SK-N-SH treated with all-trans-retinoic acid at 6 μM for 48 hours (cell line): ENCODE data around the gene CHM.

Experiments used
- ATAC-seq: fragments of 200-7000 bp; cut with Tn5 transposase; 3 replicates; pipeline ENCODE4 v1.9.1; 2020; ENCODE audit warnings: mild to moderate bottlenecking, moderate library complexity
- ARNTL ChIP-seq: fragments of 450-650 bp; formaldehyde crosslinking; IDR thresholded peaks from 2 replicates; pipeline ENCODE4 v1.5.0; 2020; ENCODE audit warnings: low read depth, mild to moderate bottlenecking, moderate library complexity, borderline replicate concordance
- BACH2 ChIP-seq: fragments of 250-450 bp; sonication (Bioruptor Pico); IDR thresholded peaks from 2 replicates; pipeline ENCODE4 v1.9.0; 2021; ENCODE audit warnings: mild to moderate bottlenecking, borderline replicate concordance
- CSDC2 ChIP-seq: fragments of 250-450 bp; sonication (Bioruptor Pico); IDR thresholded peaks from 2 replicates; pipeline ENCODE4 v1.5.0; 2020; ENCODE audit warnings: mild to moderate bottlenecking, moderate library complexity
- ESRRG ChIP-seq: fragments of 250-450 bp; sonication (Bioruptor Pico); IDR thresholded peaks from 2 replicates; pipeline ENCODE4 v1.6.1; 2021; ENCODE audit warnings: mild to moderate bottlenecking
- GLIS3 ChIP-seq: fragments of 250-450 bp; sonication (Bioruptor Pico); IDR thresholded peaks from 2 replicates; pipeline ENCODE4 v1.5.0; 2020; ENCODE audit warnings: mild to moderate bottlenecking, moderate library complexity
- OSR1 ChIP-seq: fragments of 250-450 bp; sonication (Bioruptor Pico); IDR thresholded peaks from 2 replicates; pipeline ENCODE4 v1.8.0; 2022; ENCODE audit warnings: moderate library complexity, mild to moderate bottlenecking, inconsistent platforms
- PATZ1 ChIP-seq: fragments of 250-450 bp; sonication (Bioruptor Pico); IDR thresholded peaks from 2 replicates; pipeline ENCODE4 v1.8.0; 2020; ENCODE audit warnings: mild to moderate bottlenecking, moderate library complexity, borderline replicate concordance
- POU6F1 ChIP-seq: fragments of 250-450 bp; sonication (Bioruptor Pico); IDR thresholded peaks from 2 replicates; pipeline ENCODE4 v1.8.0; 2021; ENCODE audit warnings: low read depth, mild to moderate bottlenecking, moderate library complexity, borderline replicate concordance
- PPARA ChIP-seq: fragments of 250-450 bp; sonication (Bioruptor Pico); IDR thresholded peaks from 2 replicates; pipeline ENCODE4 v1.5.0; 2020; ENCODE audit warnings: mild to moderate bottlenecking, borderline replicate concordance
- RARB ChIP-seq: fragments of 250-450 bp; sonication (Bioruptor Pico); IDR thresholded peaks from 2 replicates; pipeline ENCODE4 v1.8.0; 2021; ENCODE audit warnings: mild to moderate bottlenecking, moderate library complexity
- SNAI2 ChIP-seq: fragments of 250-450 bp; sonication (Bioruptor Pico); IDR thresholded peaks from 2 replicates; pipeline ENCODE4 v1.5.0; 2020; ENCODE audit warnings: mild to moderate bottlenecking, moderate library complexity
- TCF4 ChIP-seq: fragments of 250-450 bp; sonication (Bioruptor Pico); IDR thresholded peaks from 2 replicates; pipeline ENCODE4 v1.8.0; 2021; ENCODE audit warnings: mild to moderate bottlenecking, moderate library complexity, borderline replicate concordance
- TOX ChIP-seq: fragments of 250-450 bp; sonication (Bioruptor Pico); IDR thresholded peaks from 2 replicates; pipeline ENCODE4 v1.8.0; 2021; ENCODE audit warnings: mild to moderate bottlenecking, moderate library complexity, borderline replicate concordance
- ZC3H10 ChIP-seq: fragments of 250-450 bp; sonication (Bioruptor Pico); IDR thresholded peaks from 2 replicates; pipeline ENCODE4 v1.5.1; 2021; ENCODE audit warnings: mild to moderate bottlenecking, moderate library complexity
- ZFP3 ChIP-seq: fragments of 250-450 bp; sonication (Bioruptor Pico); IDR thresholded peaks from 2 replicates; pipeline ENCODE4 v1.5.0; 2020; ENCODE audit warnings: mild to moderate bottlenecking, moderate library complexity
- ZFP30 ChIP-seq: fragments of 450-650 bp; formaldehyde crosslinking; IDR thresholded peaks from 2 replicates; pipeline ENCODE4 v1.5.0; 2022; ENCODE audit warnings: mild to moderate bottlenecking, moderate library complexity
- ZNF565 ChIP-seq: fragments of 450-650 bp; formaldehyde crosslinking; conservative IDR thresholded peaks from 2 replicates; pipeline ENCODE4 v1.5.0; 2020; ENCODE audit warnings: low read depth, mild to moderate bottlenecking, moderate library complexity
- ZNF70 ChIP-seq: fragments of 450-650 bp; formaldehyde crosslinking; IDR thresholded peaks from 2 replicates; pipeline ENCODE4 v1.5.0; 2020; ENCODE audit warnings: mild to moderate bottlenecking, moderate library complexity
- ZNF8 ChIP-seq: fragments of 450-650 bp; formaldehyde crosslinking; IDR thresholded peaks from 2 replicates; pipeline ENCODE4 v1.5.0; 2020; ENCODE audit warnings: mild to moderate bottlenecking, moderate library complexity
- TF ChIP-seq, protein P1 (sequence below): fragments of 250-450 bp; sonication (Bioruptor Pico); IDR thresholded peaks from 2 replicates; pipeline ENCODE4 v1.5.0; 2020; ENCODE audit warnings: mild to moderate bottlenecking, moderate library complexity
- TF ChIP-seq, protein P2 (sequence below): fragments of 250-450 bp; sonication (Bioruptor Pico); IDR thresholded peaks from 2 replicates; pipeline ENCODE4 v1.5.1; 2020; ENCODE audit warnings: low read depth, mild to moderate bottlenecking, moderate library complexity
- TF ChIP-seq, protein P3 (sequence below): fragments of 250-450 bp; sonication (Bioruptor Pico); IDR thresholded peaks from 2 replicates; pipeline ENCODE4 v1.5.1; 2021; ENCODE audit warnings: mild to moderate bottlenecking, moderate library complexity

The CHM gene

GRCh38 chrX:85964744-85965143, 82.6 kb downstream of the CHM start (continued):
- TF ChIP-seq OSR1 (CRISPR knock-in tag) (no peak), ZNF565 (no peak)
- TF ChIP-seq, all 23 proteins: peak for 0

GRCh38 chrX:85963736-85964135, 83.6 kb downstream of the CHM start:
- ATAC-seq: peak; percentile 94
- TF ChIP-seq BACH2 (CRISPR knock-in tag): no peak
- no peak for TF ChIP-seq TOX (CRISPR knock-in tag)
- no peak for TF ChIP-seq ESRRG
- no peak for TF ChIP-seq POU6F1 (CRISPR knock-in tag)
- TF ChIP-seq ARNTL (CRISPR knock-in tag): no peak
- TF ChIP-seq ZFP3 (CRISPR knock-in tag): no peak
- no peak for TF ChIP-seq PATZ1 (CRISPR knock-in tag)
- TF ChIP-seq RARB: no peak
- no peak for TF ChIP-seq ZFP30 (CRISPR knock-in tag)
- no peak for TF ChIP-seq TCF4
- no peak for TF ChIP-seq ZNF565
- no peak for TF ChIP-seq ZNF70 (CRISPR knock-in tag)
- TF ChIP-seq, protein P1, sequence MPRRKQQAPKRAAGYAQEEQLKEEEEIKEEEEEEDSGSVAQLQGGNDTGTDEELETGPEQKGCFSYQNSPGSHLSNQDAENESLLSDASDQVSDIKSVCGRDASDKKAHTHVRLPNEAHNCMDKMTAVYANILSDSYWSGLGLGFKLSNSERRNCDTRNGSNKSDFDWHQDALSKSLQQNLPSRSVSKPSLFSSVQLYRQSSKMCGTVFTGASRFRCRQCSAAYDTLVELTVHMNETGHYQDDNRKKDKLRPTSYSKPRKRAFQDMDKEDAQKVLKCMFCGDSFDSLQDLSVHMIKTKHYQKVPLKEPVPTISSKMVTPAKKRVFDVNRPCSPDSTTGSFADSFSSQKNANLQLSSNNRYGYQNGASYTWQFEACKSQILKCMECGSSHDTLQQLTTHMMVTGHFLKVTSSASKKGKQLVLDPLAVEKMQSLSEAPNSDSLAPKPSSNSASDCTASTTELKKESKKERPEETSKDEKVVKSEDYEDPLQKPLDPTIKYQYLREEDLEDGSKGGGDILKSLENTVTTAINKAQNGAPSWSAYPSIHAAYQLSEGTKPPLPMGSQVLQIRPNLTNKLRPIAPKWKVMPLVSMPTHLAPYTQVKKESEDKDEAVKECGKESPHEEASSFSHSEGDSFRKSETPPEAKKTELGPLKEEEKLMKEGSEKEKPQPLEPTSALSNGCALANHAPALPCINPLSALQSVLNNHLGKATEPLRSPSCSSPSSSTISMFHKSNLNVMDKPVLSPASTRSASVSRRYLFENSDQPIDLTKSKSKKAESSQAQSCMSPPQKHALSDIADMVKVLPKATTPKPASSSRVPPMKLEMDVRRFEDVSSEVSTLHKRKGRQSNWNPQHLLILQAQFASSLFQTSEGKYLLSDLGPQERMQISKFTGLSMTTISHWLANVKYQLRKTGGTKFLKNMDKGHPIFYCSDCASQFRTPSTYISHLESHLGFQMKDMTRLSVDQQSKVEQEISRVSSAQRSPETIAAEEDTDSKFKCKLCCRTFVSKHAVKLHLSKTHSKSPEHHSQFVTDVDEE (CRISPR knock-in tag): no peak
- no peak for TF ChIP-seq PPARA (CRISPR knock-in tag)
- TF ChIP-seq OSR1 (CRISPR knock-in tag): no peak
- TF ChIP-seq CSDC2 (CRISPR knock-in tag): no peak
- TF ChIP-seq, protein P2, sequence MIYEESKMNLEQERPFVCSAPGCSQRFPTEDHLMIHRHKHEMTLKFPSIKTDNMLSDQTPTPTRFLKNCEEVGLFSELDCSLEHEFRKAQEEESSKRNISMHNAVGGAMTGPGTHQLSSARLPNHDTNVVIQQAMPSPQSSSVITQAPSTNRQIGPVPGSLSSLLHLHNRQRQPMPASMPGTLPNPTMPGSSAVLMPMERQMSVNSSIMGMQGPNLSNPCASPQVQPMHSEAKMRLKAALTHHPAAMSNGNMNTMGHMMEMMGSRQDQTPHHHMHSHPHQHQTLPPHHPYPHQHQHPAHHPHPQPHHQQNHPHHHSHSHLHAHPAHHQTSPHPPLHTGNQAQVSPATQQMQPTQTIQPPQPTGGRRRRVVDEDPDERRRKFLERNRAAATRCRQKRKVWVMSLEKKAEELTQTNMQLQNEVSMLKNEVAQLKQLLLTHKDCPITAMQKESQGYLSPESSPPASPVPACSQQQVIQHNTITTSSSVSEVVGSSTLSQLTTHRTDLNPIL (CRISPR knock-in tag): no peak
- TF ChIP-seq GLIS3: no peak
- TF ChIP-seq ZC3H10 (CRISPR knock-in tag): no peak
- TF ChIP-seq SNAI2 (CRISPR knock-in tag): no peak

GRCh38 chrX:85955510-85955909, 91.8 kb downstream of the CHM start:
- TF ChIP-seq, protein P3, sequence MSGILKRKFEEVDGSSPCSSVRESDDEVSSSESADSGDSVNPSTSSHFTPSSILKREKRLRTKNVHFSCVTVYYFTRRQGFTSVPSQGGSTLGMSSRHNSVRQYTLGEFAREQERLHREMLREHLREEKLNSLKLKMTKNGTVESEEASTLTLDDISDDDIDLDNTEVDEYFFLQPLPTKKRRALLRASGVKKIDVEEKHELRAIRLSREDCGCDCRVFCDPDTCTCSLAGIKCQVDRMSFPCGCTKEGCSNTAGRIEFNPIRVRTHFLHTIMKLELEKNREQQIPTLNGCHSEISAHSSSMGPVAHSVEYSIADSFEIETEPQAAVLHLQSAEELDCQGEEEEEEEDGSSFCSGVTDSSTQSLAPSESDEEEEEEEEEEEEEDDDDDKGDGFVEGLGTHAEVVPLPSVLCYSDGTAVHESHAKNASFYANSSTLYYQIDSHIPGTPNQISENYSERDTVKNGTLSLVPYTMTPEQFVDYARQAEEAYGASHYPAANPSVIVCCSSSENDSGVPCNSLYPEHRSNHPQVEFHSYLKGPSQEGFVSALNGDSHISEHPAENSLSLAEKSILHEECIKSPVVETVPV (CRISPR knock-in tag): no peak
- TF ChIP-seq BACH2 (CRISPR knock-in tag) (no peak), PATZ1 (CRISPR knock-in tag) (no peak), RARB (no peak), ZFP30 (CRISPR knock-in tag) (no peak), GLIS3 (no peak), ESRRG (no peak), ZFP3 (CRISPR knock-in tag) (no peak), ZNF565 (no peak), CSDC2 (CRISPR knock-in tag) (no peak), ARNTL (CRISPR knock-in tag) (no peak), ZNF8 (no peak)
- ATAC-seq: no peak
